ENCODE measurements around the gene EMP1.

DNA sequence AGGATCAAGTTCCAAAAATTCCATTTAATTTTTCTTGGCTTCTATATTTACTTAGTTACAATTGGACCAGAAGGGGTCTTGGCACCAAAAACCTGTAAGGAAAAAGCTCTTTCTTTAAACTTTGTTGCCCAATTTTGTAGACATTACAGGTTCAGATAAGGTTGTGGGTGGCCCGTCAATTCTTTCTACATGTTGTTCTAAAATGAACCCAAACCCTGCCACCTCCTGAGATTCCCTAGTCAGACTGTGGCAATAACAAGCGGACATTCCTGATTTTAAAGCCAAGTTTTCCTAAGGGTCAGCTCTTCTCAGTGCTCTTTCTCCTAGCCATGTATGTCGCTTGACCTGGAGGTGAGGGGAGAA is 48.1 kb upstream of the EMP1 start:
- no peak for TF ChIP-seq POLR2A (IDR thresholded peaks at IDR 0.05; ENCODE audit: low read depth, low read length)
- no peak for TF ChIP-seq TAF1 (IDR thresholded peaks at IDR 0.05; ENCODE audit: borderline replicate concordance, low read depth, low read length)

Data from GM12892 (cell line).